Adrenal gland (tissue), 12 donors: ENCODE data around the gene NMT1. TPM values are rescaled to one million over a fixed set of nuclear protein-coding genes. Genes with fewer than 3 reads are reported as not detected.
A peak's percentile ranks its signal among the peaks of the same experiment; 100 is the strongest.

ENCODE experiments used
- DNase-seq, 7 donors: peaks; one replicate each; pipeline ENCODE4 v3.0.0-alpha.2; 2019 to 2020
- H3K27ac ChIP-seq, 5 donors: fragments of 200-600 bp; sonication (generic) in 4 of 5; 1 replicate in 3 of 5; 2 replicates in 2 of 5; pipeline versions ENCODE4 v1.5.1 to v1.8.0; 2016 to 2020; ENCODE audit warnings: mild to moderate bottlenecking in 1 of 5
- H3K27me3 ChIP-seq: fragments of 200-600 bp; 2 replicates; pipeline ENCODE4 v1.8.0; 2021
- H3K36me3 ChIP-seq, 2 donors: fragments of 200-600 bp; replicated peaks in 1 of 2; 1 replicate in 1 of 2; 2 replicates in 1 of 2; pipeline versions ENCODE4 v1.5.1 to v1.8.0; 2018 to 2022
- H3K4me1 ChIP-seq, 2 donors: fragments of 200-600 bp; replicated peaks in 1 of 2; 1 replicate in 1 of 2; 2 replicates in 1 of 2; pipeline versions ENCODE4 v1.5.1 to v1.8.0; 2018 to 2021
- H3K4me3 ChIP-seq, 4 donors: fragments of 200-600 bp; sonication (generic) in 3 of 4; one replicate each; pipeline ENCODE4 v1.5.1; 2016 to 2018
- H3K9me3 ChIP-seq, 3 donors: fragments of 200-600 bp; sonication (generic) in 1 of 3; replicated peaks in 1 of 3; 1 replicate in 2 of 3; 2 replicates in 1 of 3; pipeline versions ENCODE4 v1.5.1 to v1.8.0; 2016 to 2021
- POLR2A ChIP-seq, 2 donors: fragments of 450-650 bp; IDR thresholded peaks; one replicate each; pipeline ENCODE4 v1.6.1; 2017; ENCODE audit warnings: antibody characterized with exemption in 2 of 2, mild to moderate bottlenecking in 2 of 2, moderate library complexity in 1 of 2
- WGBS, 4 donors: extraction: QIAGEN DNeasy Blood & Tissue Kit in 2 of 4; methylation state at CpG; one replicate each; pipeline versions ENCODE4 v1.1.5 to v1.1.7; 2013 to 2017; 5-methylcytosine and 5-hydroxymethylcytosine counted together
- intact Hi-C, 2 donors: fragments of 100-400 bp; cut with DNase I; formaldehyde crosslinking; loops; one replicate each; pipeline versions ENCODE4 v1.14.1 to v1.15.0; 2022 to 2023
- polyA plus RNA-seq, 3 donors: library from polyadenylated mRNA; stranded (reverse); fragments of 200-250 nt in 2 of 3; fragments of 350-450 nt in 1 of 3; fragmentation: Illumina TruSeq in 1 of 3; extraction: RNeasy Lipid Tissue Mini Kit (QIAGEN cat#74804) in 1 of 3; gene quantifications; one replicate each; pipeline ENCODE4 v1.2.3, GENCODE V29; 2013 to 2014
- total RNA-seq, 9 donors: library from RNA; depleted of rRNA in 4 of 9; stranded (reverse); fragments of >200 nt in 4 of 9; fragments of 120-200 nt in 1 of 9; fragmentation: NEBNext Ultra II Directional in 1 of 9; extraction: Animal tissue kit (Norgen Biotek cat#: 25700) in 1 of 9; gene quantifications; one replicate each; pipeline versions ENCODE4 v1.1.0 to v1.2.4, GENCODE V29; 2013 to 2023
- TF ChIP-seq, protein P1 (sequence below), 6 experiments: fragments of 450-650 bp in 4 of 6; fragments of 200-600 bp in 2 of 6; sonication (generic) in 1 of 6; IDR thresholded peaks; 1 replicate in 5 of 6; 2 replicates in 1 of 6; pipeline versions ENCODE4 v1.5.1 to v1.8.0; 2016 to 2021; ENCODE audit warnings: antibody characterized with exemption in 6 of 6, mild to moderate bottlenecking in 2 of 6, moderate library complexity in 1 of 6
- donor health status: healthy with polysubstance abuse.
- donor health status: Bipolar disorder and iron deficiency.
- donor health status: DM: yes; HTN: yes; CAD: no.
- donor health status: DM: no; HTN: no; CAD: no.
- donor health status: DM: no; HTN: no; CAD: no.
- donor health status: DM: yes; HTN: yes; CAD: no.

The NMT1 gene
- total and polyA plus RNA-seq, 12 donors, result 85.9 to 174 (median 136) TPM

DNA sequence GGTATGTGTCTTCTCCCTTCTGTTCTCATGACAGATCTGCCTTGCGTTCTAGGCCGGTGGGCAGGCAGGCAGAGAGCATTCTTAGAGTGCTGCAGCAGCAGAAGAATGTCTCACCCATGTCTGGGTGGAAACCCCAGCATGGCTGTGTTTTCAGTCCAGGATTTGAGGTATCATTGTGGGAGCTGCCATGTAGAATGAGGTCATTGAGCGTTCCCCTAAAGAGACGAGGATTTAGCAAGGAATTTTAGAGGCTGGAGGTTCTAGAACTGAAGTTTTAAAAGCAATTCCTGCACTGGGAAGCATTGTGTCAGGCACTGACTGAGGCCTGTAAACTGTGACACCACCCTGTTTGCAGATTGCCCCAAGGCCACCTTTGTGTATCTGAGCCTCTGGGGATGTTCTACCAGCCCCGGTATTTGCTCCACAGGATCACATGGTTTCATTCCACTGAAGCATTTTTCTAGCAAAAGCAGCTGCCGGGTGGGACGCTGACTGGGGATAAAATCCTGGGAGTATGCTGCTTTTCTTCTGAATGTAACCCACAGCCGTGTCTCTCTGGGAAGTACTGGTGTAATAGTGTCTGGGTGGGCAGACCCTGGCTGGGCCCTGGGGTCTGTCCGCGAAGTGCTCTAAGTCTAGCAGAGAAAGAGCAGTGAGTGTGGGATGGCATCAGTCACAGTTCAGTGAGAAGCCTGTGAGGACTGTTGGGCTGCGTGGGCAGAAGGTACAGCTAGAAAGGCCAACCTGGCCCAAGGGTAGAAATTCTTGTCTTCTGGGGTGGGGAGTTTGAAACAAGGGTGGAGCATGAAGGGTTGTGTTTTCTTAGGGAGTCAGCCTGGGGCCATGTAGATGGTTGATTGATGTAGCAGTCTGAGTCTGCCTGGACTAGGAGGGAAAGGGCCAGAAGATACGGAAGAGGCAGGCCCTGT is 41.0 kb downstream of the NMT1 start:
- intact Hi-C loops, result loop anchor here in 1 of 2 donors (10.0 kb wide), 1 partner anchor 187 kb away; the partner anchor contains the start of gene GFAP
- peak overlapping the region in 4 of 5 donors; percentile 61 to 80 (median 72) for H3K27ac ChIP-seq
- H3K36me3 ChIP-seq, result peaks cover 0 to 77% of the 10 kb centered on the region in 2 donors

DNA sequence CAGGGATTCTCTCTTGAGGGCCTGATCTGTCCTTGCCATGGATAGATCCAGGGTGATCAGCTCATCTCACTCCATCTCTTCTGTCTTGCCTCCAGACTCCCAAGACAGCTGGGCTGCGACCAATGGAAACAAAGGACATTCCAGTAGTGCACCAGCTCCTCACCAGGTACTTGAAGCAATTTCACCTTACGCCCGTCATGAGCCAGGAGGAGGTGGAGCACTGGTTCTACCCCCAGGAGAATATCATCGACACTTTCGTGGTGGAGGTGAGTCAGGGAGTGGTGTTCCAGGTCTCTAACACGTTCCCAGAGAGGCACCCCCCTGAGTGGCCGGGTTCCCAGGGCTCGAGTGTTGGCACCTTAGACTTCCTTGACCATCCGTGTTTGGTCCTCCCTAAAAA is 41.7 kb downstream of the NMT1 start:
- H3K36me3 ChIP-seq, result peaks cover 0 to 76% of the 10 kb centered on the region in 2 donors
- intact Hi-C loops, result loop anchor here in 1 of 2 donors (10.0 kb wide), 1 partner anchor 188 kb away; the partner anchor contains the start of gene GFAP
- no peak for TF ChIP-seq POLR2A (IDR thresholded peaks at IDR 0.05)
- TF ChIP-seq, protein P1, sequence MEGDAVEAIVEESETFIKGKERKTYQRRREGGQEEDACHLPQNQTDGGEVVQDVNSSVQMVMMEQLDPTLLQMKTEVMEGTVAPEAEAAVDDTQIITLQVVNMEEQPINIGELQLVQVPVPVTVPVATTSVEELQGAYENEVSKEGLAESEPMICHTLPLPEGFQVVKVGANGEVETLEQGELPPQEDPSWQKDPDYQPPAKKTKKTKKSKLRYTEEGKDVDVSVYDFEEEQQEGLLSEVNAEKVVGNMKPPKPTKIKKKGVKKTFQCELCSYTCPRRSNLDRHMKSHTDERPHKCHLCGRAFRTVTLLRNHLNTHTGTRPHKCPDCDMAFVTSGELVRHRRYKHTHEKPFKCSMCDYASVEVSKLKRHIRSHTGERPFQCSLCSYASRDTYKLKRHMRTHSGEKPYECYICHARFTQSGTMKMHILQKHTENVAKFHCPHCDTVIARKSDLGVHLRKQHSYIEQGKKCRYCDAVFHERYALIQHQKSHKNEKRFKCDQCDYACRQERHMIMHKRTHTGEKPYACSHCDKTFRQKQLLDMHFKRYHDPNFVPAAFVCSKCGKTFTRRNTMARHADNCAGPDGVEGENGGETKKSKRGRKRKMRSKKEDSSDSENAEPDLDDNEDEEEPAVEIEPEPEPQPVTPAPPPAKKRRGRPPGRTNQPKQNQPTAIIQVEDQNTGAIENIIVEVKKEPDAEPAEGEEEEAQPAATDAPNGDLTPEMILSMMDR (IDR thresholded peaks at IDR 0.05), result no peak
- H3K27ac ChIP-seq, result peak overlapping the region in 2 of 5 donors; percentile 78 to 80
- 87 to 95% (median 91%) methylated on average over 8 to 9 of the region's 9 CpGs for WGBS, 4 donors
- no peak overlapping the region for H3K4me3 ChIP-seq
- peaks cover 0 to 25% of the 10 kb centered on the region in 2 donors for H3K4me1 ChIP-seq
- H3K27me3 ChIP-seq, result no peaks in the 10 kb centered on the region
- H3K9me3 ChIP-seq, result no peaks in the 10 kb centered on the region
- no peak for DNase-seq

More for the DNA sequence above, 41.0 kb downstream of the NMT1 start:
- no peaks in the 10 kb centered on the region for H3K27me3 ChIP-seq
- H3K9me3 ChIP-seq, result no peaks in the 10 kb centered on the region
- WGBS, 4 donors, result 61 to 68% (median 65%) methylated on average over 11 to 12 of the region's 12 CpGs
- peaks cover 0 to 30% of the 10 kb centered on the region in 2 donors for H3K4me1 ChIP-seq
- H3K4me3 ChIP-seq, result no peak overlapping the region
- peak in 6 of 7 donors; percentile 64 to 80 (median 74) for DNase-seq
- peak in 1 of 2 donors; percentile 46 for TF ChIP-seq POLR2A (IDR thresholded peaks at IDR 0.05)
- TF ChIP-seq, protein P1 (IDR thresholded peaks at IDR 0.05), result no peak

DNA sequence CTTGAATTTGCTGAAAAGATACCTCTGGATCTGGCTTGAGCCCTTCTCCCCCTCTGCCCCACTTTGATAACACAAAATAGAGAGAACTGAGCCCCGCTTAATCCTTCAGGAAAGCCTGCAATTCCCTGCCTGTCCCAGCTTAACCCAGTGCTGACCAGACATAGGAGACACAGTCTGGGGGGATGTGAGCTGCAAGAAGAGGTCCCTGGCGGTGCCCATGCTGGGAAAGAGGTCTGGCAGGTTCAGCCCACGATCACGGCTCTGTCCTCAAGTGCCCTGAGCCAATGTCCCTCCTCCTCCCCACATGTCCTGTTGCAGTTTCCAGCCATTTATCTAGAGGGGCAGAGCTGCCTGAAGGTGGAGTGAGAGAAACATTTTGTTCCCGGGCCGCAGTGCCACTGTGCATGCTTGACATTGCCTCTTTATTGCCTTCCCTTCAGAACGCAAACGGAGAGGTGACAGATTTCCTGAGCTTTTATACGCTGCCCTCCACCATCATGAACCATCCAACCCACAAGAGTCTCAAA is 42.2 kb downstream of the NMT1 start:
- intact Hi-C loops, result loop anchor here in 1 of 2 donors (10.0 kb wide), 1 partner anchor 189 kb away; the partner anchor contains the start of gene GFAP
- no peaks in the 10 kb centered on the region for H3K27me3 ChIP-seq
- no peak for TF ChIP-seq POLR2A (IDR thresholded peaks at IDR 0.05)
- peaks cover 0 to 23% of the 10 kb centered on the region in 2 donors for H3K4me1 ChIP-seq
- peaks cover 0 to 76% of the 10 kb centered on the region in 2 donors for H3K36me3 ChIP-seq
- peak overlapping the region in 2 of 5 donors; percentile 12 to 80 for H3K27ac ChIP-seq
- WGBS, 4 donors, result 77 to 83% (median 80%) methylated on average over 7 to 9 of the region's 9 CpGs
- H3K9me3 ChIP-seq, result no peaks in the 10 kb centered on the region
- peak in 1 of 7 donors; percentile 81 for DNase-seq
- no peak overlapping the region for H3K4me3 ChIP-seq

DNA sequence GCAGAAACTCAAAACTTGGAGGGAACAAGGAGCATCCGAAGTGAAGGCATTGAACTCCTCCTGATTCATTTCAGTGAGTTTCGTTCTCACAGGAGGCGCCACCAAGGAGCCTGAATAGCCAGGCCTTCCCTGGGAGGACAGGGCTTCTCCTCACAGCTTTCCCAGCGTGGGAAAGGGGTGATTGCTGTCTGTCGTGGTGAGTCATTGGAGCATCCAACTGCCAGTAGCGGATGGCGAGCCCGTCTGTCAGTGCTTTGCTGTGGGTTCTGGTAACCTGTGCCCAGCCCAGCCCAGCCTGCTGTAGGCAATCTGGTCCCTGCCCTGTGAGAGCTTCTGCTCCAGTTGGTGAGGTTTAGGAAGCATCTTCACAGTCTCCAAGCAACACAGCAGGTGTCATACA is 42.9 kb downstream of the NMT1 start:
- intact Hi-C loops, result loop anchor here (2.0 to 10.0 kb wide), 2 partner anchors 23 to 189 kb away; partner anchors contain the start of gene GFAP (in 1 of the 2)
- peaks cover 0 to 76% of the 10 kb centered on the region in 2 donors for H3K36me3 ChIP-seq
- no peak overlapping the region for H3K4me3 ChIP-seq
- 82 to 88% (median 85%) methylated on average over 4 to 8 of the region's 8 CpGs for WGBS, 4 donors
- peaks cover 0 to 17% of the 10 kb centered on the region in 2 donors for H3K4me1 ChIP-seq
- no peaks in the 10 kb centered on the region for H3K9me3 ChIP-seq
- TF ChIP-seq, protein P1 (IDR thresholded peaks at IDR 0.05), result no peak
- TF ChIP-seq POLR2A (IDR thresholded peaks at IDR 0.05), result no peak
- no peaks in the 10 kb centered on the region for H3K27me3 ChIP-seq
- DNase-seq, result no peak
- H3K27ac ChIP-seq, result peak overlapping the region in 2 of 5 donors; percentile 12 to 34
